Tongue (tissue), 2 donors: ENCODE measurements around the gene ADAMTSL1. TPM values are rescaled to one million over a fixed set of nuclear protein-coding genes. Genes with fewer than 3 reads are reported as not detected.

ENCODE experiments used
- DNase-seq: peaks from one replicate; pipeline ENCODE4 v3.0.0-alpha.2; 2015
- total RNA-seq: library from RNA; depleted of rRNA; stranded (reverse); fragments of >200 nt; gene quantifications from one replicate; pipeline ENCODE4 v1.2.3, GENCODE V29; 2014

The ADAMTSL1 gene
- total RNA-seq, 1 donor from 2014 or later: 22.4 TPM

DNA sequence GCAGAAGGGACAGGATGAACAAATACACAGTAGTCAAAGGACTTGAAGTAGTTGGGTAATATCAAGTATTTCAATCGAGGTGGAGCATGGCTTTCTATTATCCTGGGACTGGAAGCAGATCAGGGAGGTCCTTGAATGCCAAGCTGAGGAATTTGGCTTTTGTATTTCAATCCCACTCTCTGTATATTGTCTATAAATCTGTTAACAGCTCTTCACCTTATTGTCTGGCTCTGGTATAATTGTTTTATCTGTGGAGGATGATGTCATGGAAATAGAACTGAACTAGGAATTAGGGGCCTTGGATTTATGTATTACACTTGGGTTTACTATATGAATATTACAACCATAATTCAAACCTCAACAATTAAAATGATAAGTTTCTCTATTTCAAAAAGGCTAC is 6.3 kb upstream of the ADAMTSL1 start:
- DNase-seq: no peak

DNA sequence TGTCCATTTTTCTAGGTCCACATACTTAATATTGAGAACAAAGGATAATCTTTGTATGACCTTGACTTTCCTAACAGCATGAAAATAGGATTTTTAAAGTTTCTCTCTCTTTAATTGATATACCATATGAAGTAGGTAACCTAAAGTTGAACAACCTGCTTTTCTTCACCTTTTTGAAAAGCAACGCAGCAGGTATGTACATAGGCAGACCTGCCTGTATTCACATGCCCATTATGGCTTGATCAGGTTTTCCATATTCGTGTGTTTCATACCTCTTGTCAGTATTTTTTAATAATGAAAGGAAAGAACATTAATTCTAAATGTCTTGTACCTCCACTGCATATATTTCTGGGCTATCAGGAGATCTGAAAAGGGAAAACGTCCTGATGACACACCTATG is 1.5 kb upstream of the ADAMTSL1 start:
- DNase-seq: no peak

DNA sequence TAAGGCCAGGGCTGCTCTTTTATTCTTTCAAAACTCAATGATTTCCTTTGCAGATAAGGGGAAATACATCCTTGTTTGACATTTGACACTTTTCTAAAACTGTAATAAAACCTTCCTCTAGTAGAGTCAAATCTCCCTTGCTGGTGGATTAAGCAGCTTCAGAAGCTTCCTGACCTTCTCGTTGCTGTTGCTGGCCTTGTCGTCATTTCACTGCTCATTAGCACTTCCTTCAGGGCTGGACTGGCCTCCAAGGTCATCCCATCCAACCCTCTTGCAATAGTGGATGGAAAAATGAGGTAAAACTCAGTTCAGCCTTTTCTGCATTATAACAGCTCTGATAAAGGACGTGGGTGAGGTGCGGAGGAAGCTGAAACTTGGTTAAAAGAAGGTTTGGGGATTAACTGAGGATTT is 1.1 kb upstream of the ADAMTSL1 start:
- DNase-seq: peak; percentile 32

DNA sequence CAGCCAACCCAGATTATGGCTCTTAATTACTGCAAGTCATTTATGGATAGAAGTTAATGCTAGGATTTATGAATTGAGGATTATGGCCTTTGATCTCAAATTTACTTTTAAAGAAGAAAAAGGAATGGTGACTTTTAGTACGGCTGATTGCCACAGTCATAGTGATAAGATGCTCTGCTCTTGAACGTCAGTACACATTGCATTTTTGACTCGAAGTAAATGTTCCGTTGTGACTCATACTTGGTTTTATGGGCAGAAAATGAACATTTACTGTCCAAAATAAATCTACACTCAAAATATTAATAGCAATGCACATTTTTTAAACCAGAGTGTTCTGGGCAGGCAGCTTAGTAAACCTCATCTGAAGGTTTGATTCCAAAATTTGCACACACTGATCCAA is 830 bp downstream of the ADAMTSL1 start:
- DNase-seq: peak; percentile 40

DNA sequence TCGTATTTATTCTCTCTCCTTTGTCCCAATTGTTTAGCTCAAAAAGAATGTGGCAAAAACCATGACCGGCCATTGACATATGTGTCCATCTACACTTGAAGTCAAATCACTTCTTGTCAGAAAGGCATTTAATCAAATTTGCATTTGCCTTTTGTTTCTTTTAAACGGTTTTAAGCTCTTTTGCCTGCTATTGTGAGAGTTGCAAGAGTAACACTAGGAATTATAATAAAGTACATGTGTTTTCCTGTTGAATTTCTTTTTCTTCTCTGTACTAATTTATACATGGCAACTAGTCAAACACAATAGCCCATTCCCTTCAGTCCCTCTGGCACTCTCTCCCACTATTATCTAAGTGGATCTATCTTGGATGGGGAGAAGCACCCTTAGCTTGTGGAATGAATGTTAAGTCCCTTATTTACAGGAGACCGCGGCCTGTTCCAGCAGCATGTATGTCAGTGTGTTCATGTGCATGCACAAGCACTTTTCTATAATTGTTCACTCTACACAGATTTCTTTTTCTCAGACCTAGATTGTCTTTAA is 3.2 kb downstream of the ADAMTSL1 start:
- DNase-seq: no peak

DNA sequence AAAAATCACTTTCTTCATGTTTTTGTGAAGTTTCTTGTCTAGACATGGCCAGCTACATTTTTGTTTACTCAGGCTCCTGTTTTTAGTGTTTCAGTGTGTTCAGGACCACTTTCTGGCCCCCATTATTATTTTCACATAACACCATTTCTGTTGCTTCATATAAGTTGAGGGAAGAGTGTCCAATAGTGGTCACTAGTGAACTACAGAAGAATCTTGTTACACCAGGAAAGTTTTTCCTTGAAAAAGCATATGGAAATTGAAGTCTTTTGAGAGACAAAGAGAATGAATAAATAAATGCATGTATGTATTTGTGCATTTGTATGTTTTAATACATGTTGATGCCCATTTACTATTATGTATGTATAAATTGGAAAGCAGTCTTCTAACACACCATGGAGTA is 3.8 kb downstream of the ADAMTSL1 start:
- no peak for DNase-seq

DNA sequence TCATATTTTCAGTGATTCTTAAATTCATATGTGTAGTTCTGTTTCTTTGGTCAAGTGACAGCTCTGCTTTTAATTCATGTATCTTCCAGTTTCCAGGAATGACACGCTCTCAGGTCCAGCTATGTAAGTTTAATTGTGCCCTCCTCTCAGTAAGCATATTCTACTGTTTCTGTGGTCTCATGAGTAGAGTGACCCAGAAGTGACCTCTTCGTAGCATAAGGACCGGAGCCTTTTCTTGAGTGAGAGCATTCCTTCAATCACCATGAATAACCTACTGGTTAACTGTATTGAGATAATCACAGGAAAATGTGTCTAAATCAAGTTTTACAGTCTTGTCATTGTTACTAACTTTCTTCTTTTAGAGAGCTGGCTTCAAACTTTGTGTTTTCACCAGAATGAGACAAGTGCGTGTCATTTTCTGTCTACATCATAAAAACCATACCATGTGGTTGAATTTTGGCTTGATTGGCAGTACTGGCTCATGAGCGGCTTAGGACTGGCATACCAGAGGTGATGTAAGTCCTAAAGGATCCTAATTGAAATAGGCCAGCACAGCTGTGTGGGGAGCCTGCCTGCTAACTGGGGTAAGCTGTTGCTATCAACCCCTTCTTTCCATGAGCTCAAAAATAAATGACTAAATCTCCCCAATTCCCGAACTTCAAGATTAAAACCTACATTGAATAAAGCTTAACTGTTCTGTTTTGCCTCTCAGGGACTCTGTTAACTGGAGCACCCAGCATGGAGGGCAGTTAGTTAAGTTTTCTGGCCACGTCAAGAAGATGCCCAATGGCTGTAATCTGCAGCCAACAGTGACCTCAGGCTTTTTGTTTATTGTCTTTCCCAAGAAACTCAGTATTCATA is 4.8 kb downstream of the ADAMTSL1 start:
- no peak for DNase-seq

DNA sequence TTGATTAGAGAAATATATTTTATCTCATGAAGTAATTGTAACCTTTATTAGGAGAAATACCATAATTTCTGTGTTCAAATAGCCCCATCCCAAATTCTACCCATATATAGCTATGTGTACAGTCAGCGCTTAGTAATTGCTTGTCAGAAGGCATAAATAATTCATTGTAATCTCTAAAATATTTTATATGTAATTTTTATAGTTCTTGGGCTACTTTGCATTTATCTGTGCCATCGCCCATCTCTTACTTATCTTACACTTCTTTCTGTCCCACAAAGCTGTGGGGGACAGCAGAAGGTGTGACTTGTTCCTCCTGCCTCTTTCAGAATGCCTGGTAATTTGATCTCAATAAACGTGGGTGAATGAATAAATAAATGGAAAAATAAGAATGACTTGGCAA is 5.5 kb downstream of the ADAMTSL1 start:
- DNase-seq: no peak

DNA sequence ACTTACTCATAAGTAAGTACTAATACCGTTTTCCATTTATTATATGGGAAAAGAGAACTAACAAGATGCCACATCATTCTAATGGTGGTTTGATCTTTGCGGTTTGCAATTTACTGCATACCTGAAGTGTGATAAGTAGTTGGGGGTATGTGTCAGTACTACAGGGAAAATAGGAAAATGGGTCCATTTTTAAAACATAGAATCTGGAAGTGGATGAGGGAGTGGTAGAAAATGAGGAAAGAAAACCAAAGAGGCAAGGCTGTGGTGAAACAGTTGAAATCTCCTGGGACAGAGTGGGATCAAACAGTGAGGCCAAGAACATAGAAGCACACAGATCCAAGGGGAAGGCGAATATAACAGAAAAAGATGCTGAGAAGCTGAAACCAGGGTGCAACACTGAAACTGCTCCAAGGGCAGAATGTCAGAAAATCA is 6.7 kb downstream of the ADAMTSL1 start:
- no peak for DNase-seq

DNA sequence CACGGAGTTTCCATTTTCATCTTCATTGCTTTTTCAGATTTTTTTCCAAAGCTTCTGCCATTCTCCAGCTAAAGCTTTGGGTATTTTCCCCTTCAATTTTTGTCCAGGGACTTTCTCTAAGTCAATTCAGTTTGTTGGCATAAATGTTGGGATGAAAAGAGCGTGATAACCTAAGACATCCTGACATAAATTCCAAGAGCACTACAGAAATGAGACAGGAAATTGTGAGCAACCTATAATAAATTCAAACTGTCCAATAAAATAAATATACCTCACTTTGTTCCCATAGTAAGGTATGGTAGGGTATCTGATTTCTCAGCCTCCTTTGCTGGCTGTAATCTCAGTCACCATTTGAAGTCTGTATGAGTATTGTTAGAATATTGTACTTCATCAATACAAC is 8.4 kb downstream of the ADAMTSL1 start:
- no peak for DNase-seq

DNA sequence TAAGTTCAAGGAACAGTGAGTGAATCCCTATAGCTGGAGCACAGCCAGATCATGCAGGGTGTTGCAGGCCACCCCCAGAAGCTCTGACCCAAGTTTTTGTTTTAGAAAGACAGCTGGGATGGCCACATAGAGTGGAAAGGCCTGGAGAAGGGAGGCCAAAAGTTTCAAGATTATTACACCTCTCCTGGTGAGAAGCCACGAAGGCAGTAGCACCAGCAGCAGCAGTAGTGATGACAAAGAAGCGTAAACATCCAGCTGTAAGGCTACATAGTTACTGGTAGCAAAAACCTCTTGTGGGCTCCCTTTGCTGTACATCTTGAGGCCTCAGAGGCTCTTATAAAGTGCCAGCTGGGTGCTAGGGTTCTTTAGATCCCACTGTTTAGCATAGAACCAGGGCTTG is 11.8 kb downstream of the ADAMTSL1 start:
- no peak for DNase-seq

DNA sequence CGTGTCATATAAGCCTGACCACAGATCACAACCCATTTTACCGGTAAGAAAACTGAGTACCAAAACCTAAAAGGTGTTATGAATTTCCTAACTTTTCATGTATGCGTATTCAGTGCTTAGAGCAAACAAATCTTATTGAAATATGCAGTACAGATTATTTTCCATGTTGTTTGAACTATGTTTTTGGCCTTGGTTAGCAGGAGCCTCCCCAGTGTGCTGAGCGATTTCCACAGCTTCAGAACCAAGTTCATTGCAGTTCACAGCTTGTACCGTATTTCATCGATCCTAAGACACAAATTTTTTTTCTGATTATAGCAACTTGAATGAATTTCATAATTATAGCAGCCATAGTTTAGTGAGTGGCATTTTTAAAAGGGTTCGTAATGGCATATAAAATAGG is 13.7 kb downstream of the ADAMTSL1 start:
- DNase-seq: no peak

DNA sequence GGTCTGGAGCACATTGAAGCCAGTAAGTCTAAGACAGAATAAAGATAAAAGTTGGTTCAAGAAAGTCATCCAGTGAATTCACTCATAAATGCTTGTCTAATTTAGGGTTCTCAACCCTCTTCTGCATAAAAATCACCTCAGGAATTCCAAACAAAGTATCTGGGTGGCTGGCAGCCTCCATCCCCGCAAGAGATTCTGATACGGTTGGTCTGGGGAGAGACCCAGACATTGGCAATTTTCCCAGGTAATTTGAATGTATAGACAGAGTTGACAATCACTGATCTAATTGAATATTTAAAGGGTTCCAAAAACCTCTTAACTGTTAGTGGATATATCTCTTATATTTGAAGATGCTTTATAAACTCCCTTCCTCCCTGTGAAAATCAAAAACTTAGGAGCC is 14.9 kb downstream of the ADAMTSL1 start:
- DNase-seq: no peak

DNA sequence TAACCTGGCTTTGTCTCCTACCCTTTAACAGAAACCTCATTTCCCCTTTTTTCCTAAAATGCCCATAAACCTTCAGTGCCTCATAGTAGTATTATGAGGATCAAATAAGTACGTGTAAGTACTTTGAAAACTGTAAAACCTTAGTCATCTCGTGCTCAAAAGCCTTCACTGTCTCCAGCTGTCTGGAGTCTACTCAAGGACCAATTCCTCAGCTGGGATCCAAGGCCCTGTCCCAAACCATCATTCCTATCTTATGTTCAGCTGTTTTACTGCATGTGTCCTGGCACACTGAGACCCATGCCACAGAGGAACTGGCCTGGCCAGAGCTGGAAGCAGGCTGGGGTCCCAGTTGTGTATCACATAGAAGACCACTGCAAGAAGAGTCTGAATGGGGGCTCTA is 15.9 kb downstream of the ADAMTSL1 start:
- no peak for DNase-seq

DNA sequence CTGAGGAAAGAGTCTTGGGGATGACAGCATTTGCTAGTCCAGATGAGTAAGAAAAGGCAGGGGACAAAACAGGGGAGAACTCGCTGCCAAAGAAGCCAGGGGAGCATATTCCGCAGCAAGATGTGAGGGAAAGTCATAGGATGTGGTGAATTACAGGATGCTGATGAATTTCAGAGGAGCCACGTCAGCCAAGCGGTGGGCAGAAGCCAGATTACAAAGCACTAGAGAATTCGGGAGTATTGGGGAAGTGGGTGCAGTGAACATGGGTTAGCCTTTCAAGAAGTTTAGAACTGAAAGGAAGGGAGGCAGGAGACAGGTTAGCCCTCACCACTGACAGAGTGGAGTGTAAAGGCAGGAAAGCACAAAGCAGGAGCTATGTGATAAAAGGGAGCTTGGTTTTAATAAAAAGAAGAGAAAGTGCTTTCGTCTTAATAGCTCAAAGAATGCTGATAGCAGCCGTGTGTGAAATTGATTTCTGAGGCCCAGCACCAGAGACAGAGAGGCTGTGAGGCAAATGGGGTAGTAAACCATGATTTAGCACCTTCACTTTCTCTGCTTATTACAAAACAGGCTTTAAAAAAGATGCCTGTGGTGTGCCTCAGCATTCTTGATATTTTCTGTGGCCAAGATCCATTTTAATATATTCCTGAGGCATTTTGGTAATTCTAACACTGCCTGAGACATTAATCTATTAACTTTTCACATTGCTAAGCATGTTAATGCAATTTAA is 16.9 kb downstream of the ADAMTSL1 start:
- DNase-seq: no peak

DNA sequence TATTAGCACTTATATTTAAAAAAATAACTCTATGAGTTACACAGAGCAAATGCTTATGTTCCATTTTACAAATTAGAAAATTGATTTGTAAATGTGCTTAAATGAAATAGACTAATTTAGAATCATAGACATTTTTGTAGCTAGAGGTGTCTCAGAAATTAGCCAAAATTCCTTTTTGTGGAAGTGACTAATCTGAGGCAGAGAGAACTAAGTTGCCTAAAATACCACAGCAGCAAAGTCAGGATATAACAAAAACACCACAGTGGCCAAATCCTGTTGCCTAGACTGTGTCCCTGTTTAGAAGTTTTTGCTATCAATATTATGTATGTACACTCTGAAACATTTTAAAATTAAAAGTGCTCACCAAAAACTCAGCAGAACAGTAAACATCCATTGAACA is 18.7 kb downstream of the ADAMTSL1 start:
- DNase-seq: no peak

DNA sequence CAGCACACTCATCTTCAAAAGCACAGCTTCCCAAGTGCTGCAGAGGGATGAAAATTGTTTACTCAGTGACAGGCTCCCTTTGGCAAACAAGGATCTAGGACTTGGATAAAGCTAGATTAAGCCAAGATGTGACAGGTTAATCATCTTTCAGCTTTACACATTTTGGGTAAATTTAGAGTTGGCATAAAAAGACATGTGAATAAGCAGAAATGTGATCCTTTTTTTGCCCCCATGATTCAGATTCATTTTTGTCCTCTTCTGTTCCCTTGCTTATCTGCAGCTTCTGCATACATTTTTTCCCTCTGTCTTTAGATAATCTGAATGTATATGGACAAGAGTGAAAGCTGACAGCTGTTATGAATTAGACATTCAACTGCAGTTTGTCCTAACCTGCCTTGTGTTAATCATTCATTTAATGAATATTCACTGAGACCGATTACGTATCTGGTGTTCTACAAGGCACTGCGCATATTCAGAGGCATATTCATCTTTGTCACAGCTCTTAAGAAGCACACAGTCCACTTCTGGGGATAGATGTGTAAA is 19.6 kb downstream of the ADAMTSL1 start:
- no peak for DNase-seq

DNA sequence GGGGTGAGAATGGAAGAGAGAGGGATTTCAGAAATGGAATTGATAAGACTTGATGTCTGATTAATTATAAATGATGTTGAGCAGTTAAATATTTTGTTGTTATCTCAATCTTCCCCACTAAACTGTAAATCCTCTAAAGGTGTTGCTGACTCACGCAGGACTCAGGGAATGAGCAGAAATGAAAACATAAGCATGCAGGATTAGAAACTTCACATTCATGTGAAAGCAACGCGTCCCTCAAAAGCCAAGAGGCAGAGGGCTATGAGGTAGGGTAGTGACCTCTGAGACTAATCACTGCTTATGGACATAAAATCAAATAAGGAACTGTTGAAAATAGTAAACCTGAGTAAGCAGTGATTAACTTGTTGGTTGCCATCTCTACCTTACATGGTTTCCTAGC is 21.1 kb downstream of the ADAMTSL1 start:
- DNase-seq: no peak

DNA sequence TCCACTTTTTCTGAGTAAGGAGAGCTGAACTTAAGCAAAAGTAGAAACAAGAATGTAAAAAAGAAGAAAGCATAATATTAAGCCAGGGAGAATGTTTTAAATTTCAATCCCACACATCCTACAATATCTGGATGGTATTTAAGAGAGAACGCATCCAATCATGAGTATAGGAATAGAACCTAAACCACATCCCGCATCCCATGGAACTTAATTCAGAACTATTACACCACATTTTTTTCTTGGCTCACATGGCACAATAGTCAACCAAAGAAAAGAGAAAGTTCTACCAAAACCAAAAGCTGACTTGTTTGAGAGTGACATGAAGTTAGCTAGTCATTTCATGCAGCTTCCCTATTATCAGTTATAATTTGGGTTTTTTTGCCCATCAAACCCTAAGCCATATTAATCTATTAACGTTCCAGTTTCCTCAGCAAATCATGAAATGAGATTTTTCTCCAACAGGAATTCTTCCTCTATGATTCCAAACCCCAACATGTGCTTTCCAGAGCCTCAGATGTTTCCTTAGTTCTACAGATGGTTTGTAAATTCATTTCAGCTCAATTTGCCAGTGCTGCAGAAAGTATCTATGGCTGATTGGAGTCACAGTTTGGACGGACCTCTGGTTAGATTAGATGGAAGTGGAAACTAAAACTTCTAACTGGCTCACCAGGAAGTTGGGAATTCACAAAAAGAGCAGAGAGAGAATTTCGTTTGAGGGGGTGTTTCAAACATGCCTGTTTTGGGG is 22.5 kb downstream of the ADAMTSL1 start:
- DNase-seq: no peak

DNA sequence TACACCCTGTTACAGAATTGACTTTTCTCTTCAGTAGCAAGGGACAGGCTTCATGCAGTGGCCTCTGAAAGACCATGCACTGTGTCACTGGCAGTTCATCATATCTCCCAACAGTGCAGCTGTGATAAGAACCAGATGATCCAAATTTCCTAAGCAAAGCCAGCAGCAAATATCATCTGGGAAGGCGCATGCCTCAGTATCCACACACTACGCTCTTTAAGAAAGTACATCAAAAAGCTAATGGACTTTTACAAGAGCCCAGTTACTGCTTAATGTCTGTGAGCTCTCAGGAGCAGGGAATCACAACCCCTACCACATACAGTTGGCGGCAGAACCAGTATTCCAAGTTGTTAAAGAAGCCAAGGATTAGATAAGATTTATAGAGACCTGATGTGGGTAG is 25.1 kb downstream of the ADAMTSL1 start:
- DNase-seq: no peak

DNA sequence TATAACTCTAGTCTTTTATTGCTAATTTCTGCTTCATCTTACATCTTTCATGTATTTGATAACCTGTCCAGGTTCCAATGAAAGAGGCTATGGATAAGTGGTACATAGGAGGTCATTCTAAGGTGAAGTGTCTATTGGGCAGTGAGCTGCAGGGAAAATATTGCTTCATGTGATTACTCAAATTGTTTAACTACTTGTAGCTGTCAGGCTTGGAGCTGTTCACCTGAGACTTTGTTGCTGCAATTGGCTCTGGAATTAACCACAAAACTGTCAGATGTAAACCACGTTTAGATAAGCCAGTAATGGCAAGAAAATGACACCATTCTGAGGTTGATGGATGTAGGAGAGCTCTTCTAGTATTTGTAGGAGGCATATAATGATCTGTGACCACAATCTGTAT is 26.0 kb downstream of the ADAMTSL1 start:
- no peak for DNase-seq

DNA sequence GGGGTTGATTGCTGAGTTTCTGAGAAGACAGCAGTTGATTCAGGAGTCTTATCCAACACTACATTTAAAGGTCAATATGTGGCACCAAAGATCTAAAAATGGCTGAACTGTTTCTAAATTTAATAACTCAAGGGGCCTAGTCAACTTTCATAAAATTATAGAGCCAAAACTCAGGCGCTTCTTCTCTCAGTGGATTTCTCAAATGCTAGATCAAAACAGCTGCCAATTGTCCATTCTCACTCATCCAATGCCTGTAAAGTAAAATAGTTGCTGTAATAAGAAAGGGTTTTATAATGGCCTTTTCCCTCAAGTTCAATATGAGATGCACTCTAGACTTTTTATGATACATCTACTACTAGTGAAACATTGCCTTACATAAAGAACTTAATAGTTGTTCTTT is 26.5 kb downstream of the ADAMTSL1 start:
- DNase-seq: no peak

DNA sequence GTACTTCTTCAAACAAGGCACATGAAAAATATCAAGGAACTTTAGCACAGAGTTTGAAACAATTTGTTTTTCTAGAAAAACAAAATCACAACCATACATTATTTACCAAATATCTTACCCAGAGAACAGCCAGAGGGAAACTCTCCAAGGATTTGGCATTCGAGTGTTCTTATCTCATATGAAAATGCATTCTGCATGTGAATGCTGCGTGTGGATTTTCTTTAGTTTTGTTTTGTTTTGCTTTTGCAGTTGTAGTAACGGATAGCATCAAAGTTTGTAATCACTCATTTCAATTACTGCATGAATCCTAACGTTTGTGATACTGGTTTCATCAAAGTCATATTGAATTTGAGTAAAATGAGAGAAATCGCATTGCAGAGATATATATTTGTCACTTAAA is 28.0 kb downstream of the ADAMTSL1 start:
- no peak for DNase-seq
